H9 (cell line): Measurements from ENCODE around the gene SPDEF. TPM values are rescaled to one million over a fixed set of nuclear protein-coding genes. Genes with fewer than 3 reads are reported as not detected.

Source experiments
- DNase-seq: peaks from one replicate; pipeline ENCODE4 v3.0.0-alpha.2; 2017
- H2AFZ ChIP-seq: one replicate; pipeline ENCODE4 v1.6.1; 2013; ENCODE audit warnings: mild to moderate bottlenecking, low read length, control low read depth, moderate library complexity
- H2AK5ac ChIP-seq: 2 replicates; pipeline ENCODE4 v1.6.1; 2013; ENCODE audit warnings: low read length, control low read depth, mixed read lengths; ENCODE audit not compliant: insufficient read length
- H2BK120ac ChIP-seq: one replicate; pipeline ENCODE4 v1.6.1; 2013; ENCODE audit warnings: low read depth, mild to moderate bottlenecking, low read length, control low read depth, inconsistent platforms; ENCODE audit not compliant: poor library complexity, severe bottlenecking
- H2BK12ac ChIP-seq: 2 replicates; pipeline ENCODE4 v1.6.1; 2013; ENCODE audit warnings: low read length, control low read depth, mixed read lengths, low read depth; ENCODE audit not compliant: insufficient read length
- H2BK15ac ChIP-seq: 2 replicates; pipeline ENCODE4 v1.6.1; 2013; ENCODE audit warnings: low read depth, low read length, control low read depth
- H2BK20ac ChIP-seq: one replicate; pipeline ENCODE4 v1.6.1; 2013; ENCODE audit warnings: low read depth, mild to moderate bottlenecking, low read length, control low read depth, inconsistent platforms; ENCODE audit not compliant: poor library complexity, severe bottlenecking
- H2BK5ac ChIP-seq: 2 replicates; pipeline ENCODE4 v1.6.1; 2013; ENCODE audit warnings: low read length, control low read depth, mixed read lengths; ENCODE audit not compliant: insufficient read length
- H3K14ac ChIP-seq: 2 replicates; pipeline ENCODE4 v1.6.1; 2013; ENCODE audit warnings: low read length, control low read depth; ENCODE audit not compliant: insufficient read depth
- H3K18ac ChIP-seq: 2 replicates; pipeline ENCODE4 v1.6.1; 2013; ENCODE audit warnings: low read depth, mild to moderate bottlenecking, mixed read lengths, low read length, control low read depth; ENCODE audit not compliant: insufficient read length
- H3K23ac ChIP-seq: 2 replicates; pipeline ENCODE4 v1.6.1; 2013; ENCODE audit warnings: low read length, control low read depth, mixed read lengths, low read depth; ENCODE audit not compliant: insufficient read length
- H3K23me2 ChIP-seq: 2 replicates; pipeline ENCODE4 v1.6.1; 2013; ENCODE audit warnings: low read depth, mild to moderate bottlenecking, mixed read lengths, low read length, control low read depth; ENCODE audit not compliant: insufficient read length, poor library complexity, severe bottlenecking
- H3K27ac ChIP-seq: 2 replicates; pipeline ENCODE4 v1.5.1; 2013; ENCODE audit warnings: low read length, control low read depth, mixed read lengths, low read depth; ENCODE audit not compliant: insufficient read length
- H3K27me3 ChIP-seq: 2 replicates; pipeline ENCODE4 v1.6.1; 2013; ENCODE audit warnings: low read length, control low read depth, inconsistent platforms; ENCODE audit not compliant: insufficient read depth
- H3K4ac ChIP-seq: 2 replicates; pipeline ENCODE4 v1.6.1; 2013; ENCODE audit warnings: low read depth, mild to moderate bottlenecking, control low read depth, inconsistent platforms, low read length, moderate library complexity
- H3K4me1 ChIP-seq: 2 replicates; pipeline ENCODE4 v1.6.1; 2013; ENCODE audit warnings: low read length, control low read depth, inconsistent platforms; ENCODE audit not compliant: insufficient read depth
- H3K4me2 ChIP-seq: 2 replicates; pipeline ENCODE4 v1.6.1; 2013; ENCODE audit warnings: low read length, control low read depth, mixed read lengths; ENCODE audit not compliant: insufficient read length, insufficient read depth
- H3K56ac ChIP-seq: 2 replicates; pipeline ENCODE4 v1.6.1; 2013; ENCODE audit warnings: low read depth, mild to moderate bottlenecking, mixed read lengths, low read length, control low read depth; ENCODE audit not compliant: insufficient read length
- H3K79me1 ChIP-seq: 2 replicates; pipeline ENCODE4 v1.6.1; 2013; ENCODE audit warnings: low read depth, mild to moderate bottlenecking, moderate library complexity, low read length, control low read depth, inconsistent platforms; ENCODE audit not compliant: insufficient read depth, poor library complexity, severe bottlenecking
- H3K79me2 ChIP-seq: 2 replicates; pipeline ENCODE4 v1.6.1; 2013; ENCODE audit warnings: low read length, control low read depth, inconsistent platforms; ENCODE audit not compliant: insufficient read depth
- H3K9ac ChIP-seq: 2 replicates; pipeline ENCODE4 v1.6.1; 2013; ENCODE audit warnings: low read length, control low read depth, mixed read lengths; ENCODE audit not compliant: insufficient read length; ENCODE audit errors: extremely low read depth
- H3K9me3 ChIP-seq: one replicate; pipeline ENCODE4 v1.6.1; 2013; ENCODE audit warnings: low read depth, low read length, inconsistent platforms; ENCODE audit not compliant: control insufficient read depth
- H3T11ph ChIP-seq: one replicate; pipeline ENCODE4 v1.6.1; 2013; ENCODE audit warnings: mild to moderate bottlenecking, low read length, control low read depth, inconsistent platforms
- H4K20me1 ChIP-seq: one replicate; pipeline ENCODE4 v1.6.1; 2013; ENCODE audit not compliant: control insufficient read depth, insufficient read length, insufficient read depth
- H4K5ac ChIP-seq: 2 replicates; pipeline ENCODE4 v1.6.1; 2013; ENCODE audit warnings: low read depth, mild to moderate bottlenecking, mixed read lengths, low read length, control low read depth; ENCODE audit not compliant: insufficient read length
- H4K8ac ChIP-seq: replicated peaks from 2 replicates; pipeline ENCODE4 v1.6.1; 2013; ENCODE audit warnings: low read length, control low read depth, mixed read lengths, low read depth; ENCODE audit not compliant: insufficient read length
- H4K91ac ChIP-seq: 2 replicates; pipeline ENCODE4 v1.6.1; 2013; ENCODE audit warnings: low read depth, mild to moderate bottlenecking, moderate library complexity, mixed read lengths, low read length, control low read depth; ENCODE audit not compliant: insufficient read length
- H3K27ac Mint-ChIP-seq, 3 experiments: 2 replicates in 2 of 3; 3 replicates in 1 of 3; pipeline ENCODE4 v1.8.0; 2020 to 2021; ENCODE audit warnings: mixed read lengths in 3 of 3, mild to moderate bottlenecking in 1 of 3, moderate library complexity in 1 of 3
- H3K27me3 Mint-ChIP-seq: 2 replicates; pipeline ENCODE4 v1.8.0; 2021; ENCODE audit warnings: low read depth, mild to moderate bottlenecking, moderate library complexity, mixed read lengths
- H3K36me3 Mint-ChIP-seq, 3 experiments: 2 replicates in 2 of 3; 3 replicates in 1 of 3; pipeline ENCODE4 v1.8.0; 2020 to 2021; ENCODE audit warnings: low read depth in 3 of 3, mixed read lengths in 3 of 3; ENCODE audit not compliant: insufficient read depth in 1 of 3
- H3K4me1 Mint-ChIP-seq, 2 experiments: 2 replicates each; pipeline ENCODE4 v1.8.0; 2020; ENCODE audit warnings: mixed read lengths in 2 of 2
- H3K4me3 Mint-ChIP-seq, 2 experiments: 2 replicates in 1 of 2; 3 replicates in 1 of 2; pipeline ENCODE4 v1.8.0; 2020 to 2021; ENCODE audit warnings: mild to moderate bottlenecking in 2 of 2, mixed read lengths in 2 of 2, moderate library complexity in 1 of 2
- H3K9me3 Mint-ChIP-seq, 2 experiments: 2 replicates in 1 of 2; 3 replicates in 1 of 2; pipeline ENCODE4 v1.8.0; 2020; ENCODE audit warnings: mild to moderate bottlenecking in 2 of 2, mixed read lengths in 2 of 2, moderate library complexity in 1 of 2
- CTCF ChIP-seq: fragments of 200-600 bp; sonication (generic); conservative IDR thresholded peaks from 3 replicates; pipeline ENCODE4 v1.8.0; 2021; ENCODE audit warnings: antibody characterized with exemption, mild to moderate bottlenecking
- WGBS: extraction: QIAGEN DNeasy Blood & Tissue Kit; methylation state at CpG from one replicate; pipeline ENCODE4 v1.1.7; 2013; ENCODE audit warnings: missing lambda C conversion rate, low lambda C conversion rate, mixed read lengths; ENCODE audit not compliant: insufficient read length; ENCODE audit errors: extremely low coverage; 5-methylcytosine and 5-hydroxymethylcytosine counted together
- total RNA-seq: library from RNA; stranded (reverse); gene quantifications from 2 replicates; pipeline ENCODE4 v1.2.1, GENCODE V29; 2021

SPDEF gene
- total RNA-seq, 1 experiment from 2014 or later, result 0.15 TPM

DNA sequence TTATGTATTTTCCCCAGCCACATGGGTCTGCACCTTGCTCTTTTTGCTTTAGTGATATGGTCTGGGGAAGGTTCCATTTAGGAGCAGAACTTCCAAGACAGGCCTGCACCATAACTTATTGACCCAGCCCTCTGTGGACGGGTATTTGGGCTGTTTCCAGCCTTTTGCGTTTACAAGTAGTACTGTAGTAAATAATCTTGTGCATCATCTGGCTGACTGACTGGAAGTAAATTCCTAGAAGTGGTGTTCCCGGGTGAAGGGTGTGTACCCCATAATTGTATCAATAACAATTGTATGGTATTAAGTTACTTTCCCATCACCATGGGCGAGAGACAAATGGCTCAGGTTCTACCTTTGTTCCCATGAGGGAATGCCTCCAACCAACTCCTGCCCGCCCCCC, 31.6 kb downstream of the SPDEF start:
- no peaks in the 10 kb centered on the region for H3K27me3 ChIP-seq
- Mint-ChIP-seq H3K27ac (no peak overlapping the region), H3K9me3 (no peaks in the 10 kb centered on the region), H3K27me3 (peaks cover 2% of the 10 kb centered on the region; the same call in 1 of the 2 replicates), H3K4me1 (peaks cover 13 to 27% of the 10 kb centered on the region in 2 experiments), H3K4me3 (no peak overlapping the region), H3K36me3 (no peaks in the 10 kb centered on the region; a peak in 1 of 7 replicates)
- H3K9ac ChIP-seq, result no peak overlapping the region
- H4K20me1 ChIP-seq, result no peaks in the 10 kb centered on the region
- no peak overlapping the region for H2BK15ac ChIP-seq
- no peak overlapping the region for H4K91ac ChIP-seq
- H2BK120ac ChIP-seq, result no peak overlapping the region
- H2AFZ ChIP-seq, result no peak overlapping the region
- no peak for TF ChIP-seq CTCF
- H3K23me2 ChIP-seq, result no peaks in the 10 kb centered on the region
- H3K4me2 ChIP-seq, result no peak overlapping the region
- no CpG with 5 or more reads among the region's 5 CpGs for WGBS
- H4K5ac ChIP-seq, result no peak overlapping the region
- no peak overlapping the region for H2BK12ac ChIP-seq
- H4K8ac ChIP-seq, result no peak overlapping the region
- H3K9me3 ChIP-seq, result no peaks in the 10 kb centered on the region
- no peak for DNase-seq
- no peaks in the 10 kb centered on the region for H3K79me2 ChIP-seq
- H3K14ac ChIP-seq, result no peak overlapping the region
- no peak overlapping the region for H3K4ac ChIP-seq
- no peak overlapping the region for H3K23ac ChIP-seq
- no peak overlapping the region for H3T11ph ChIP-seq
- no peak overlapping the region for H3K18ac ChIP-seq
- H2BK5ac ChIP-seq, result no peak overlapping the region
- H2AK5ac ChIP-seq, result no peak overlapping the region
- no peak overlapping the region for H3K27ac ChIP-seq
- peaks cover 3% of the 10 kb centered on the region; the same call in 1 of the 2 replicates for H3K4me1 ChIP-seq
- H2BK20ac ChIP-seq, result no peak overlapping the region
- H3K79me1 ChIP-seq, result no peaks in the 10 kb centered on the region
- H3K56ac ChIP-seq, result no peak overlapping the region
